GM08714 (cell line): Measurements from ENCODE around the gene AGAP1.

Experiments used
- H3K4me3 ChIP-seq: fragments of 200-500 bp; sonication (Bioruptor generic); 2 replicates; pipeline ENCODE4 v1.5.1; 2014; ENCODE audit warnings: mild to moderate bottlenecking, low read length, inconsistent platforms
- ZNF274 ChIP-seq: IDR thresholded peaks from 2 replicates; pipeline ENCODE4 v1.6.1; 2012; ENCODE audit warnings: mild to moderate bottlenecking, low read depth, low read length

The AGAP1 gene

DNA sequence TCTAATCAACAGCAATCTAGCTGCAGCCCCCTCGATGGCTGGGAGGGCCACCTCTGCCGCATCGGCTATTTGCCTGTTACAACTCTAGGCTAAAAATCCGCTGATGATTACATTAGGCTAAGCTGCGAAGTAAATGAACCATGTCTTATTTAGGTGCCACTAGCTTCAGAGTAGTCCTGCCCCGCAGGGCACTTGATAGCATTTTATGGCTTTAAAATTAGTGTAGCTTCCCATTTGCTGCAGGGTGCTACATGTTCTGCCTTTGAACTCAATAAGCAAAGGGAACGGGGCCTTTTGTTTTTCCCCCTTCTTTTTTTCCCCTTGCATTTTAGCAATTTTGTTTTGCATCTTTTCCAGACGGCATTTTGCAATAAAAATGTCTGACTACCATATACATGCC lies 404.1 kb downstream of the AGAP1 start:
- no peak for TF ChIP-seq ZNF274
- H3K4me3 ChIP-seq, result no peak overlapping the region

GRCh38 chr2:235898766-235899165 lies 404.9 kb downstream of the AGAP1 start:
- H3K4me3 ChIP-seq, result no peak overlapping the region
- TF ChIP-seq ZNF274, result no peak

- no peak for TF ChIP-seq ZNF274
- no peak overlapping the region for H3K4me3 ChIP-seq
These were observed 406.8 kb downstream of the AGAP1 start for GRCh38 chr2:235900631-235901030.

DNA sequence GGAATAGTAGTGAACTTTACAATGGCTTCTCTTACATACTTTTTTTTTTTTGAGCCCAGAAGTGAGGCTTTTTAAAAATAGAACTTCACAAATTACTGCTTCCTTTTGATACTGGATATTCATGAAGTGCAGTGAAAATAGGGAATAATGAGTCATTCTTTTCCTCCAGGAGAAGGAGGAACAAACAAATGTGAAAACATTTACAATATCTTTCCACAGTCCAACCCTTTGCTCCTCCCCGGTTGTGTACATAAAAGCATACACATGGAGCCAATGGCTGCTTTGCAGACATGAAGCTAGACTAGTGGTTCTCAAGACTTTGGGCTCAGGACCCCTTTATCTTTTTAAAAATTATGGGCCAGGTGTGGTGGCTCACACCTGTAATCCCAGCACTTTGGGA lies 407.4 kb downstream of the AGAP1 start:
- H3K4me3 ChIP-seq, result no peak overlapping the region
- TF ChIP-seq ZNF274, result no peak

DNA sequence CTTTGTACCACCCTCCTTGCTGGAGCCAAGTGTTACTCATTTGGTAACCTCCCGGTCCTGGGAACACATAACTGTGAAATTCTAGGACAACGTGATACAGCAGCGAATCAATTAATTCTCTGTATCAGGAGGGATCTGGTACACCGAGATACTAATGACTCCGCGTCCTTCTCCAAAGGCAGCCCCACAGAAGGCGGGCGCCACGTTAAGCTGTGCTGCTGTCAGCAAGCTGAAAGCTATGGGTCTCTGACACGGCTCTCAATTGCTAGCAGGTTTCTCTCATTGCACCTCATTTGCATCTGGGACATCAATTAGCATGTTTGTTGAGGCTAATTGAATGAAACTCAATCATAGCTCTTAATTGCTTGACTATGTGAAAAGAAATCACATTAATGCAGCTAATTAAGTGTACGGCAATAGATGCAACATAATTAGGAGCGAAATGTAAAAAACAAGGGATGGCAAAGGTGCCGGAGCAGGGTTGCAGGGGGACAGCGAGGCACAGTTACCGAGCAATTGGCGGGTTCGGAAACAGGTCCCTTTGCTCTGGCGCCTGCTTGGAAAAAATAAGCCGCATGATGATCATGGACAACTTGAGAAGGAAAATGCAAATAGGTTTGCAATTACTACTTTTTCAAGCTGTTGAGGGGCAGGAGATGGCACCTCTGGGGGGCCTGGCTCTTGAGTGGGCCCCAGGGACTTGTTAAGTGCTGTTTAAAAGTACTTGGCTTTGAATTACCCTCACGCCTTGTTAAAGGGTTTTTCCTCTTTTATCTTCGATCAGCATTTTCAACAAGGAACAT lies 410.1 kb downstream of the AGAP1 start:
- H3K4me3 ChIP-seq, result no peak overlapping the region
- no peak for TF ChIP-seq ZNF274

DNA sequence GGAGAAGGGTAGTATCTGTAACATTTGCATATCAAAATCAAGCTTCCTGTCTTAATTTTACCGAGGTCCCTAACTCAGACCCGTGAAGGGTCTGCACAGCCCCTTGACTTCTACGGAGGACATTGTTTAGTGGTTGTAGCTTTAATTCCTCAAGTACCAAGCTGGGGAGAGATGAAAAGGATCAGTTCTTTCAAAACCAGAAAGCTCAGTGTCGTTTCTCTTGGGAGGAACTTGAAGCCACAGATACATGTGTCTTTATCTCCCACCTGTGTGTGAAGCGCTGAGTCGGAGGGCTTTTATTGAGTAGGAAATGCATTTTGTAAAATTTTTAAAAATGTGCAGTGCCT lies 410.7 kb downstream of the AGAP1 start:
- TF ChIP-seq ZNF274, result no peak
- H3K4me3 ChIP-seq, result no peak overlapping the region

DNA sequence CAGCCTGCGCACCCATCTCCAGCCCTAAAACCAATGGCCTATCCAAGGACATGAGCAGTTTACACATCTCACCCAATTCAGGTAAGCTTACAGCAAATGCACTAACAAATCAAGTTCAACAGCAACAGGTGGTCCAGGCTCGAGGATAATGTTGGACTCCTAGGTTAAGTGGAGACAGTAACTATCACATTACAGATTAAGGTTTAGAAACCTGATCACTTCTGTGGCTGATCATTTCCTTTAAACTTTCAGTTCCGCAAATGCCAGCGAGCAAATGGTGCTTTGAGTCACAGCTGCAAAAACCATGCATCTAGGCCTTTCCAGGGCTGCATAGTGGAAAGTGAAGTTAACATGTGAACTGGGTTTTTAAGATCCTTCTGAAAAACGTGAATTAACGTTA lies 415.0 kb downstream of the AGAP1 start:
- no peak for TF ChIP-seq ZNF274
- no peak overlapping the region for H3K4me3 ChIP-seq

- TF ChIP-seq ZNF274, result no peak
- H3K4me3 ChIP-seq, result no peak overlapping the region
These were observed 415.5 kb downstream of the AGAP1 start for GRCh38 chr2:235909358-235909757.

GRCh38 chr2:235910067-235910466 lies 416.2 kb downstream of the AGAP1 start:
- no peak overlapping the region for H3K4me3 ChIP-seq
- TF ChIP-seq ZNF274, result no peak

DNA sequence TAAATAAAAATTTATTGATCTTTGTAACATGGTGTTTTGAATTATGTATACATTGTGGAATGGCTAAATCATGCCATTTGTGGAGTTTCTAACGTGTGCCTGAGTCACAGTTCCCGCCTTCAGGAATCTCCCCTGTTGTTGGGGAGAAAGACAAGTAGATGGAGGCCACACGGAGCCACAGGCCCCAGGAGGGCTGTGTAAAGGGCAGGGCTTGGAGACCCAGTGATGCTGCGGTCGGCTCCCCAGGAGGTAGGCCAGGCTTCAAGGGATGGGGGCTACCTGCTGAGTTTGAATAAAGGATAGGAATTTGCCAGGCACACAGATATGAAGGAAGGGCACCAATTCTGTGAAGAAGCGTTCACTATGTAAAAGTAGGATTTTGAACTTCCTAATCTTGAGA lies 417.3 kb downstream of the AGAP1 start:
- H3K4me3 ChIP-seq, result no peak overlapping the region
- TF ChIP-seq ZNF274, result no peak

- no peak overlapping the region for H3K4me3 ChIP-seq
- TF ChIP-seq ZNF274, result no peak
These were observed 417.9 kb downstream of the AGAP1 start for GRCh38 chr2:235911633-235912233.

- no peak overlapping the region for H3K4me3 ChIP-seq
- TF ChIP-seq ZNF274, result no peak
These were observed 420.9 kb downstream of the AGAP1 start for GRCh38 chr2:235914756-235915155.

- no peak overlapping the region for H3K4me3 ChIP-seq
- TF ChIP-seq ZNF274, result no peak
These were observed 423.7 kb downstream of the AGAP1 start for GRCh38 chr2:235917506-235917905.

DNA sequence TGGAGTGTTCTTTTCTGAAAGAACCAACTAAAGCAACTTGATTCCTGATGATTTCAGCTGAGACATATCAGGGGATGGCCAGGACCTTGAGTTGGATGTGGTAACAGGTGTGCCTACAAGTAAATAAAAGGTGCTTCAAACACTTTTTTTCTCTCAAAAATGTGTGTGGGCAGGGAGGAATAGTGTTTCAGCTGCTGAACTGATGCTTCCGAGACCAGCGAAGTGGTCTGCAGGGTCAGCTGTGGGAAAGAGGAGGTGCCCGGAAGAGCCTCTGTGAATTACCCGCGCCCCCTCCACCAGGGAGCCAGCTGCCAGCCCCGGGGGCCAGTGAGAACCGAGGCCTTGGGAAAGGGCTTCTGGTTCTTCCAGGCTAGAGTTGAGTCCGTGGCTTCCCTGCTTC lies 425.0 kb downstream of the AGAP1 start:
- H3K4me3 ChIP-seq, result no peak overlapping the region

DNA sequence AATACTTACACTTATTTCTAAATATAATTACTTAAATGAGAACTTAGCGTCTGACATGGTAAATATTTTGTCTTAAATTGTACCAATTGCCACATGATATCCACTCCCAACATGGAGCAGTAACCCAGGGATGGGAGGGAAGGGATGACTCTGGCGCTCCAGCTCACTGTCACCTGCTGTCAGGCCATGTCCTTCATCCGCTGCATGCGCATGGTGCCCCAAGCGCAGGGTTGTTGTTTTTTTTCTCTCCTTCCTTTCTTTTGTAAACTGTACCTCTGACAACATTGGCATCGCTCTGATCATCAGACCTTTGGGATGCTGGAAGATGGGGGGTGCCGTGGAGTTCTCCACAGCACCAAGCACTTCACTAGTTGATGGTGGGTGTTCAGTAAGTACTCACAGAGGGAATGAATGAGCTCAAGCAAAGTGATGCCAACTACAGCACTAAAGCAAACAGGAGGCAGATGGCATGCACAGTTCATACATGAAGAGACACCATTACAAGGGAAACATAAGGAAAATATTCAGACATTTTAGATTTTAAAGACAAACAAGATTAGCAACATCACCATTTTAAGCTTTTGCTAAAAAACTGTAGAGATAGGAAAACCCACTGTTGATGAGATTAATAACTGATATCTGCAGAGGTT lies 426.5 kb downstream of the AGAP1 start:
- H3K4me3 ChIP-seq, result no peak overlapping the region
- no peak for TF ChIP-seq ZNF274

More for the DNA sequence above, 425.0 kb downstream of the AGAP1 start:
- TF ChIP-seq ZNF274, result no peak
